Esophagus muscularis mucosa (tissue), 4 donors: ENCODE results near the gene ACACA. TPM values are rescaled to one million over a fixed set of nuclear protein-coding genes. Genes with fewer than 3 reads are reported as not detected.

ENCODE experiments used
- DNase-seq: peaks from one replicate; pipeline ENCODE4 v3.0.0-alpha.2; 2017; ENCODE audit errors: extremely low spot score
- H3K27ac ChIP-seq, 4 donors: fragments of 200-600 bp; sonication (generic); replicated peaks in 1 of 4; 1 replicate in 3 of 4; 2 replicates in 1 of 4; pipeline ENCODE4 v1.5.1; 2016 to 2019; ENCODE audit warnings: mild to moderate bottlenecking in 1 of 4
- H3K27me3 ChIP-seq, 4 donors: fragments of 200-600 bp; sonication (generic); one replicate each; pipeline versions ENCODE4 v1.5.1 to v1.6.0; 2016 to 2019
- H3K36me3 ChIP-seq, 4 donors: fragments of 200-600 bp; sonication (generic); one replicate each; pipeline ENCODE4 v1.5.1; 2016 to 2019
- H3K4me1 ChIP-seq, 4 donors: fragments of 200-600 bp; sonication (generic); one replicate each; pipeline ENCODE4 v1.5.1; 2016 to 2019
- H3K4me3 ChIP-seq, 4 donors: fragments of 200-600 bp; sonication (generic); 1 replicate in 2 of 4; 2 replicates in 2 of 4; pipeline ENCODE4 v1.5.1; 2016 to 2019; ENCODE audit warnings: mild to moderate bottlenecking in 4 of 4, moderate library complexity in 1 of 4
- H3K9me3 ChIP-seq, 4 donors: fragments of 200-600 bp; sonication (generic); 1 replicate in 3 of 4; 2 replicates in 1 of 4; pipeline ENCODE4 v1.5.1; 2016 to 2019
- EP300 ChIP-seq: sonication (generic); formaldehyde crosslinking; IDR thresholded peaks from one replicate; pipeline ENCODE4 v1.6.1; 2017; ENCODE audit warnings: antibody characterized with exemption
- POLR2A ChIP-seq: fragments of 450-650 bp; IDR thresholded peaks from one replicate; pipeline ENCODE4 v1.6.1; 2017; ENCODE audit warnings: antibody characterized with exemption, moderate library complexity, mild to moderate bottlenecking, low read depth
- POLR2AphosphoS5 ChIP-seq, 2 donors: sonication (generic); formaldehyde crosslinking; IDR thresholded peaks; one replicate each; pipeline ENCODE4 v1.6.1; 2017; ENCODE audit warnings: antibody characterized with exemption in 2 of 2
- WGBS: methylation state at CpG from one replicate; pipeline ENCODE4 v1.1.5; 2018; 5-methylcytosine and 5-hydroxymethylcytosine counted together
- intact Hi-C: fragments of 100-400 bp; cut with DNase I; formaldehyde crosslinking; loops from one replicate; pipeline ENCODE4 v1.15.1; 2023
- total RNA-seq, 4 donors: library from RNA; depleted of rRNA; stranded (reverse); fragments of >200 nt; gene quantifications; one replicate each; pipeline versions ENCODE4 v1.1.0 to v1.2.1, GENCODE V29; 2016
- TF ChIP-seq, protein P1 (sequence below), 3 experiments: fragments of 200-600 bp in 2 of 3; fragments of 450-650 bp in 1 of 3; sonication (generic) in 2 of 3; IDR thresholded peaks; one replicate each; pipeline ENCODE4 v1.5.1; 2017 to 2019; ENCODE audit warnings: antibody characterized with exemption in 3 of 3, mild to moderate bottlenecking in 2 of 3, moderate library complexity in 1 of 3

Gene ACACA
- total RNA-seq, 4 donors from 2014 or later: 34.0 to 58.0 (median 50.5) TPM

- intact Hi-C loops: no loop called here
- no peak overlapping the region for H3K27ac ChIP-seq
- no peak for DNase-seq
Measured at GRCh38 chr17:37176723-37177122, 229.9 kb downstream of the ACACA start.

GRCh38 chr17:37174205-37174604, 232.4 kb downstream of the ACACA start:
- no peak for DNase-seq
- no peak overlapping the region for H3K27ac ChIP-seq
- 84% methylated on average over 5 of the region's 5 CpGs for WGBS
- no peak overlapping the region for H3K4me3 ChIP-seq
- H3K36me3 ChIP-seq: peaks cover 0 to 30% (median 23%) of the 10 kb centered on the region in 4 donors
- TF ChIP-seq POLR2A (no peak), EP300 (no peak), POLR2AphosphoS5 (IDR thresholded peaks at IDR 0.05) (no peak)
- TF ChIP-seq, protein P1, sequence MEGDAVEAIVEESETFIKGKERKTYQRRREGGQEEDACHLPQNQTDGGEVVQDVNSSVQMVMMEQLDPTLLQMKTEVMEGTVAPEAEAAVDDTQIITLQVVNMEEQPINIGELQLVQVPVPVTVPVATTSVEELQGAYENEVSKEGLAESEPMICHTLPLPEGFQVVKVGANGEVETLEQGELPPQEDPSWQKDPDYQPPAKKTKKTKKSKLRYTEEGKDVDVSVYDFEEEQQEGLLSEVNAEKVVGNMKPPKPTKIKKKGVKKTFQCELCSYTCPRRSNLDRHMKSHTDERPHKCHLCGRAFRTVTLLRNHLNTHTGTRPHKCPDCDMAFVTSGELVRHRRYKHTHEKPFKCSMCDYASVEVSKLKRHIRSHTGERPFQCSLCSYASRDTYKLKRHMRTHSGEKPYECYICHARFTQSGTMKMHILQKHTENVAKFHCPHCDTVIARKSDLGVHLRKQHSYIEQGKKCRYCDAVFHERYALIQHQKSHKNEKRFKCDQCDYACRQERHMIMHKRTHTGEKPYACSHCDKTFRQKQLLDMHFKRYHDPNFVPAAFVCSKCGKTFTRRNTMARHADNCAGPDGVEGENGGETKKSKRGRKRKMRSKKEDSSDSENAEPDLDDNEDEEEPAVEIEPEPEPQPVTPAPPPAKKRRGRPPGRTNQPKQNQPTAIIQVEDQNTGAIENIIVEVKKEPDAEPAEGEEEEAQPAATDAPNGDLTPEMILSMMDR (IDR thresholded peaks at IDR 0.05): no peak
- intact Hi-C loops: no loop called here
- H3K27me3 ChIP-seq: no peaks in the 10 kb centered on the region
- no peaks in the 10 kb centered on the region for H3K4me1 ChIP-seq
- H3K9me3 ChIP-seq: no peaks in the 10 kb centered on the region

More at GRCh38 chr17:37176723-37177122, 229.9 kb downstream of the ACACA start:
- Histone ChIP-seq H3K4me1 (no peaks in the 10 kb centered on the region), H3K4me3 (no peak overlapping the region), H3K27me3 (no peaks in the 10 kb centered on the region), H3K36me3 (peaks cover 0 to 53% (median 38%) of the 10 kb centered on the region in 4 donors), H3K9me3 (no peaks in the 10 kb centered on the region)
- TF ChIP-seq POLR2A: no peak
- TF ChIP-seq, protein P1 (IDR thresholded peaks at IDR 0.05): no peak
- TF ChIP-seq EP300: no peak
- TF ChIP-seq POLR2AphosphoS5 (IDR thresholded peaks at IDR 0.05): no peak

- 76% methylated on average over 2 of the region's 2 CpGs for WGBS
- Histone ChIP-seq H3K36me3 (peaks cover 0 to 5% (median 2%) of the 10 kb centered on the region in 4 donors), H3K4me1 (no peaks in the 10 kb centered on the region), H3K9me3 (no peaks in the 10 kb centered on the region), H3K4me3 (no peak overlapping the region), H3K27me3 (no peaks in the 10 kb centered on the region), H3K27ac (no peak overlapping the region)
- TF ChIP-seq, protein P1 (IDR thresholded peaks at IDR 0.05): no peak
- TF ChIP-seq EP300 (no peak), POLR2A (no peak), POLR2AphosphoS5 (IDR thresholded peaks at IDR 0.05) (no peak)
- intact Hi-C loops: no loop called here
- no peak for DNase-seq
Measured at GRCh38 chr17:37170881-37171425, 235.7 kb downstream of the ACACA start.

DNA sequence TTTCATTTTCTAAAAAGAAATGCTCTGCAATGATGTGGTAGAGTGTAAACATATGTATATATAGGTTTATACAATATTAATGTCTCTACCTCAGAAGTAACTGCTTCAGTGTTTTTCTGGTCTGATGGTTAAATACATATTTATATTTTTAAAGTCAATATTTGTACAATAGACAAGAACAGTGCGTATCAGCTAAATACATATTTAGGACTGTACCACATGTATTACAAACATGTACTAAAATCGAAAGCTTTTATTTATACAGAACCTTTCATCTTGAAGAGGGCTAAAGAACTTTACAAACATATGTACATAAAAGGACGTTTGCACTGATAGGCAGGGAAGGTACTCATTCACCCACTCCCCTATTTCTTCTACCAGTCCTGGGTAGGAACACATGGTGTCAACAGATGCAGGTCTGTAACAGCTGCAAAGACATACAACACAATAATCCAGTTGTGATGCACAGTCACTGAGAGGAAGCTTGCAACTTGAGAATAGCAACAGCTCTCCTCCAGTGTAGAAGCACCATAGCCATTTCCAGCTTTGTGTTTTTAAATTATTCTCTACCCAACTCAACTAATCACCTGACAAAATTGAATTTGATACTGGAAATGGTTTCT, 237.8 kb downstream of the ACACA start:
- H3K4me3 ChIP-seq: no peak overlapping the region
- peaks cover 0 to 3% (median 0%) of the 10 kb centered on the region in 4 donors for H3K36me3 ChIP-seq
- no peak for DNase-seq
- H3K27me3 ChIP-seq: no peaks in the 10 kb centered on the region
- no peaks in the 10 kb centered on the region for H3K4me1 ChIP-seq
- no peaks in the 10 kb centered on the region for H3K9me3 ChIP-seq
- no peak overlapping the region for H3K27ac ChIP-seq
- WGBS: 40% methylated on average over 3 of the region's 3 CpGs
- TF ChIP-seq POLR2AphosphoS5 (IDR thresholded peaks at IDR 0.05) (no peak), EP300 (no peak)
- TF ChIP-seq, protein P1 (IDR thresholded peaks at IDR 0.05): no peak
- intact Hi-C loops: no loop called here
